ENCODE results near the gene NAALAD2.

- TF ChIP-seq, protein P1, sequence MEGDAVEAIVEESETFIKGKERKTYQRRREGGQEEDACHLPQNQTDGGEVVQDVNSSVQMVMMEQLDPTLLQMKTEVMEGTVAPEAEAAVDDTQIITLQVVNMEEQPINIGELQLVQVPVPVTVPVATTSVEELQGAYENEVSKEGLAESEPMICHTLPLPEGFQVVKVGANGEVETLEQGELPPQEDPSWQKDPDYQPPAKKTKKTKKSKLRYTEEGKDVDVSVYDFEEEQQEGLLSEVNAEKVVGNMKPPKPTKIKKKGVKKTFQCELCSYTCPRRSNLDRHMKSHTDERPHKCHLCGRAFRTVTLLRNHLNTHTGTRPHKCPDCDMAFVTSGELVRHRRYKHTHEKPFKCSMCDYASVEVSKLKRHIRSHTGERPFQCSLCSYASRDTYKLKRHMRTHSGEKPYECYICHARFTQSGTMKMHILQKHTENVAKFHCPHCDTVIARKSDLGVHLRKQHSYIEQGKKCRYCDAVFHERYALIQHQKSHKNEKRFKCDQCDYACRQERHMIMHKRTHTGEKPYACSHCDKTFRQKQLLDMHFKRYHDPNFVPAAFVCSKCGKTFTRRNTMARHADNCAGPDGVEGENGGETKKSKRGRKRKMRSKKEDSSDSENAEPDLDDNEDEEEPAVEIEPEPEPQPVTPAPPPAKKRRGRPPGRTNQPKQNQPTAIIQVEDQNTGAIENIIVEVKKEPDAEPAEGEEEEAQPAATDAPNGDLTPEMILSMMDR (IDR thresholded peaks at IDR 0.05), result no peak
- TF ChIP-seq POLR2A (IDR thresholded peaks at IDR 0.05), result no peak
Observed at GRCh38 chr11:90100431-90100830, 34.0 kb upstream of the NAALAD2 start.

Data from lower leg skin (tissue), 3 donors.